Iris pigment epithelial cell (primary cell): Measurements from ENCODE around the gene SUCLG1.

ENCODE experiments used
- DNase-seq: peaks from one replicate; pipeline ENCODE4 v3.0.0-alpha.2; 2011; ENCODE audit warnings: low read depth

The SUCLG1 gene

DNA sequence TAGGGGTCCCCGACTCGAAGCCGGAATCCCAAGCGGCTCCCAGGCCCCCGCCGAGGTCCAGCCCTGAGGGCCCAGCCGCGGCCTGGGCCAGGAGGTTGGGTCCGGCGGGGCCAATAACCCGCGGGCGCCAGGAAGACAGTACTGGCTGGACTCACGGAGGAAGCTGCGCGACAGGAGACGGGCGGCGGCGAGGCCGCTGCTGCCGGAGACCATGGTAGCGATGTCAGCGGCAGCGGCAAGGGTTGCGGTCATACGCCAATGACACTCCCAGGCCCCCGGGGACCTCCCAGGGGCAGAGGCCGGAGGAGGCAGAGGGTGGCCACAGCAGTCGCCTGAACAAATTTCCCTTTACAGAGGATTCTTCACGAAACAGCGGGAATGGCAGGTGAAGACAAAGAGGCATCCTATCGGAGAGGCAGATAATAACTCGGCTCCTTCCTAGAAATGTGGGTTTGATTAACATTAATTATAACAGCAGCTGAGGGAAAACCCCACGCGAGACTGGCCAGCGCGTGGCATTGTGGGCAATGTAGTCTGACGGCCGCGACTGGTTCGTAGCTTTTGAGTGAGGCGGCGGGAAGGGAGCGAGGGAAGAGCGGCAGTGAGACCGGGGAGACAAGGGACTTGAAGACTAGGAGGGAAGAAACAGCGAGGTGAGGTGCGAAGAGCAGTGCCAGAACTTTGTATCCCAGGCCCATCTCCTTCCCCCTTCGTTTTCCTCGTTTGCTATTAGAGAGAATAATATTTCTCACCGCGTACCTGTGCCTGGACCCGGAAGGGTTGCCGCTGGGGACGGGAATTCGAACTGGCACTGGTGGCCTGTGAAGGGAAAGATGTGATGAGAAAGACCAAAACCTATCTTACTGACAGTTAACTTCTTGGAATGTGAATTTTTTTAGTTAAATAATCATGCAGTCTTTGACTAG, at the start of gene SUCLG1:
Gene SUCLG1 (minus strand): TSS at position 263 of the 926 bp plus-strand sequence. CDS start 11 bp downstream, at position 252.
- DNase-seq, result peak; percentile 79

DNA sequence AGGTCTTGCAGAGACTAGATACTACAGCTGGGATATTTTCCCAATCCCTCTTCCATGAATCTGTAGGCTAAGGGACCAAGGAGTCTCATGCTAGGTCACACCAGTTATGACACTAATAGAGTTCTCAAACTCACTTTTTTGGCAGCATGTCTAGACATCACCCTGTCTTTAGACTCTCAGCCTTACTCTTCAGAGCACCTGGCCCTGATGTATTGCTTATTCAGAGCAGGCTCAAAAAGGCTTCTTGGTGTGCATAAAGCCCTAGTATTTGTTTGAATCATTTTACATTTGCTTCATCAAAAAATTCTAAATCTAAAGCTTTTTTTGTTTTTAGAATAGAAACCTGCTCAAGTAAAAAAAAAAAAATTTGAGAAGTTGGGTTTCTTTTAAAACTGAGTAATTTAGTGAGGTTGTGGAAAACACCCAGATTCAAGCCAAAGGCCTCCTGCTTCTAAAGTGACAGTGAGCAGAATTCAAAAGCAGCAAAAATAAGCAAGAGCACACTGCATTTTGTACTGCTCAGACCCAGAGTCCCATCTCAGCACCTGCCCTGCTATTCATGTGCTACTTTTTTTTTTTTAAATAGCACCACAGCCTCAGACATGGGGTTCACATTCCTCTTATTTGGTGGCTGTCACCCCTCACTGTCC, 39.2 kb upstream of the SUCLG1 start:
- DNase-seq, result no peak

DNA sequence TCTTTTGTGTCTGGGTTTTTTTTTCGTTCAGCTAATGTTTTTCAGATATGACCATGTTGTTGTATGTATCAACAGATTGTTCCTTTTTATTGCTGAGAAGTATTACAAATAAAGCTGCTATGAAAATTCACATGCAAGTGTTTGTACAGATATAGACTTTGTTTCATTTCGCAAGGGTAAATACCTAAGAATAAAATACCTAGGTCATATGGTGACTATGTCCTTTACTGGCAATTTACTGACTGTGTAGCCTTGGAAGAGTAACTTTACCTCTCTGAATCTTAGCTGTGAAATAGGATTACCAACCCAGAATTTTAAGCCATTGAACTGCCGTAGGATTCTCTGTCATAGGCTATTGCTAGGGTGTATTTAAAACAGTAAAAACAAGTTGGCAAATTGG, 38.2 kb upstream of the SUCLG1 start:
- DNase-seq, result no peak

- DNase-seq, result no peak
These were observed 37.3 kb upstream of the SUCLG1 start for GRCh38 chr2:84496386-84496785.

DNA sequence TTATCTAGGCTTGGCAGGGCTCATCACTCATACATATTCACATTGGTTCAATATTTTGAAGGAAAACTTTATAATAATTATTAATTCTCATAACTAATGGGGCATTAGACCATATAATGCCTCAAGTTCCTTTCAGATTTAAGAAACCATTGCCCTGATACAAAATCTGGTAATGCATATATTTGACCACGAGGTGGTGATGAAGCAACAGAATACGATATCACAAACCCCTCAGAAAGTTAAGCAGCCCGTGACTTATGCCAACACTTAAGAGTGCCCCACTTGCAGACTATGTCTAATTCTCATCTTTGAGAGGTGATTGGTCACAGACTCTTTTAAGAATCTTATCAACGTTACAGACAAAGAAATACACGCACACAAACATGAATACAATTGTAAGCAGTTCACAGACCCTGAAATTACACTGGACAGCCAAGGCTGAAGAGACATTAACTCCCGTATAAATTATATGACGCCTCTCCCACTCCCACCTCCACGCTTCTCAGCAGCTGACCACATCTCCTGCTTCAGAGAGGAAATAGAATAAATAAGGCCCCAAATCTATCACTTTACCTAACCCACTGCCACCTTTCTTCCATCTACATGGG, 36.6 kb upstream of the SUCLG1 start:
- peak; percentile 70 for DNase-seq

DNA sequence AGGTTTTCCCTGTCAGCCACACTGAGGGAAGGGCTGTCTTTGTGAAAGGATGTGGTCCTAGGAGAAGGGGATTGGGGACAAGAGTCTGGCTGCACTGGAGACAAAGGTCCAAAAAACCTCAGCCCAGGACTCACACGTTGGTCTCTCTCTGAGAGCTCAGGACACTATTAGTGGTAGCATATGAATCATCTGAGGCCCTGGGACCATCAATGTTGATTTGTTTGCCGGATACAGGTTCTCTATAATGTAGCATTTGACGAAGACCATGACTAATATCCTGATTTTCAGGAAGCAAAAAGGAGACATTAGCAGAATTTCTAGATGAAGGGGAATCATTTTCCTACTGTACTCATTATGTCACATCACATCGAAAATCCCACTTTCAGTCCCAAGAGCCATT, 35.0 kb upstream of the SUCLG1 start:
- DNase-seq, result peak; percentile 54

GRCh38 chr2:84493514-84493913, 34.4 kb upstream of the SUCLG1 start:
- DNase-seq, result peak; percentile 83

DNA sequence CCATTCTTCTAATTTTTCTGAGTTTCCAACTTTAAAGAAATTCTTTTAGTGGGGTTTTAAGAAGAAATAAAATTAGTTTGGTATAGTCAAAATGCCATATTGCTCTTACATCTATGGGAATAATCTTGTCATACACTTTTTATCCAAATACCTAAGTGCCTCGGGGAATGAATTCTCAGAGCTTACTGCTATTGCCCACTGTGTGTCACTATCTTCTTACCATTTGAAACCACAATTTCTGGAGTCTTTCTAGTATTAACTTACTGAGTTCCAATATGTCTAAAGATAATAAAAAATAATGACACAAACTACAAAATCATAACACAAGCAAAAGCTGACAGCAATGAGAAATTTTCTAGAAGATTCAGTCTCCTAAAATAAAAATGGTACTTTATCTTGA, 33.5 kb upstream of the SUCLG1 start:
- DNase-seq, result no peak

- no peak for DNase-seq
These were observed 32.7 kb upstream of the SUCLG1 start for GRCh38 chr2:84491741-84492140.

DNA sequence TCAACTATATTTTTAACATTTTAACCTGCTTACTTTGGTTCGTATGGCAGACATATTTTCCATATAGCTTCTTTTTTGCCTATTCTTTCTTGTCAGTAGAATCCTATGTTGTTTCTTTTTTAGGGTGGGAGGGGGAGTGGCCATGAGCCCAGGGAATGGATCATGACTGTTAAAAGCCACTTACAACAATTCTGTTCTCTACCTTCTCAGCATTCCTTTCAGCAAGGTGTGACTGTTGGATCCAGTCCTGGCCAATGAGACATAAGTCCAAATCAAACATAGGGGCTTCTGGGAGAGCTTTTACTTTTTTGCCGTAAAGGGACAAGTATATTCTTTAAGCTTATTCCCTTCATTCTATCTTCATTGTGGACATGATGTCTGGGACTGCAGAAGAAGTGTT, 32.2 kb upstream of the SUCLG1 start:
- no peak for DNase-seq

DNA sequence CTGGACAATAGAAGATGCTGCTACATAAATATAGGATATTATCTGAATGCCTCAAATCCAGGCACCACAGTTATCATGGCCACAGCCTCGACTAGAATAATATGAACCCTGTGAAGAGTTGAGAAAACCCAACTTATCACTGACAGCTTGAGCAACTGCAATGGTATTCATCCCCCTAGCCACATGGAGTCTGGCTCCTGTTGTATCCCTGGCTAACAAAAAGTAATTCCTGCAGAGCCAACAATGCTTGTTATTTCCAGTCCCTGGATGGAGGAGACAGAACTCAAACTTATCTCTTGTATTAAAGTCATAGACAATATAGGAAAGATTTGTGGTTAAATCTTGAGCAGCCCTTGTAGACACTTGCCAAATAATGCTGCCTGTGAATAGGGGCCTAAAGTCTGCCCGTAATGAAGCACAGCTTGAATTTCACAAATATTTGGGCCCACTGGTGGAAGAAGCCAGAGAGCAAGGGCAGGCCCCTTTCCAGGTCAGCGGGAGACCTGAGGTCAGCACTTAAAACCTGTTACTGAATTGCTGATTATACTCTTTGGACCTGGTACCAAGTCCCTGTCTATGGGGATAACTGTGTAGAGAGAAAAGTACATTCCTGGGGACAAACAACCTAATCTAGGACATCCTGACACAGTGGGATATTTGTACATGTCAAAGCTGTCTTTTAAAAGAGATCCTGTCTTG, 28.4 kb upstream of the SUCLG1 start:
- peak; percentile 27 for DNase-seq

DNA sequence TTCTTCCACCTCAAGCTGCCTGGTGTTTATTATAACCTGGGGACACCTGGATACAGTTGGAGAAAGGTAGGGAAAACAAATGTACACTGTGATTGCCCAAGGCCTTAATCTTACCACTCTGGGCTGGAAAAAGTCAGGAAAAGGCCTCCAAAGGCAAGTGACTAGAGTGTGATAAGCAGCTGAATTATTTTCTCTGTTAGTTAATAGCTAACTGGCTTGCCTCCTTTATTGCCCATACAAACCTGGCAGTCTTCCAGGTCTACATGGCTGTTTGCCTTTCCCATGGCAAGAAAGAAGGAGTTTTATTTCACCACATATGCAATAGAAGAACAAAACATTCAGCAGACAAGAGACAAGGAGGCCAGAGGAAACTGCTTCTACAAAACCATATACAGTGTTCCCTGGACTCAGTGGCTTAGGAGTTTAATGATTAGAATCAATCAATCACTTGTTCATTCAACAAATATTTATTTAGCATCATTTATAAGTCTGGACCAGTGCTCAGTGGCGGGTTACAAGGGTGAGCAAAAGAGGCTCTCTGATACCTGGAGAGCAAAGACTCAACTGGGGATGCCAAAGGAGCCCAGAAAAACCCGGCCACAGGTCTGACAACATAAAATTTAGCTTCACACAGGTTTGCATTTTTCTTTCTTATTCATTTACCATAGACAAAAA, 27.5 kb upstream of the SUCLG1 start:
- peak; percentile 27 for DNase-seq

- no peak for DNase-seq
These were observed 24.2 kb upstream of the SUCLG1 start for GRCh38 chr2:84483320-84483719.

- no peak for DNase-seq
These were observed 23.5 kb upstream of the SUCLG1 start for GRCh38 chr2:84482603-84483002.

- peak; percentile 62 for DNase-seq
These were observed 22.6 kb upstream of the SUCLG1 start for GRCh38 chr2:84481702-84482101.

DNA sequence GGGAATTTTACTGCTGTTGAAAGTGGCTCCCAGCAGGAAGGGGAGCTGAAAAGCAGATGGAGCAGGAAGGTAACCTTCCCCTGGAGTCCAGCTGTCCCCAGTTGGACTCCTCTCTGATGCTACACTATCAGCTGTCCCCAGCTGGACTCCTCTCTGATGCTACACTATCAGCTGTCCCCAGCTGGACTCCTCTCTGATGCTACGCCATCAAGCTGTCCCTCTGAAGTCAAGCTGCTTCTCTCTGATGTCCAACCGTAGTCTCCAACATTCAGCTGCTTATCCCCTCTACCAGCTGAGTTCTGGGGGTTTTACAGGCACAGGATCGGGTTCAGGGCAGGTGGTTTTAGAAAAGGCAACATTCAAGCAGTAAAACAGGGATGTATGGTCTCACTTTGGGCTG, 19.8 kb upstream of the SUCLG1 start:
- no peak for DNase-seq

DNA sequence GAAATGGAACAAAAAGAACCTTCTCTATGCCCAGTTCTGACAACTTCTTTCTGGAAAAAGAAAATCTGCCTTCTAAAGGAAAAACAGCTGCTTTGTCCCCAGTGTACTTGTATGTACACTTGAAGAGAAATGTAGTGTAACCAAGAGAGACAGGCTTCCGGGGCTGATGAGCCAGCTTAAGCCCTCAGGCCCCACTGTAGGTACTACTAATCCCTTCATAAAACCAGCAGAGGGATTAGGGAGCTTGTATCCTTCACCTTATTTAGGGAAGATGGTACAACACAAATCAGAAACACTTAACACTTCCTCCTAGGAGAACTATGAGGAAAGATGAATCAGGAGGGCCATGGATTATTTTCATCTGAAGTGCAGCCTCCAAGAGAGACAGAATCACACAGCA, 18.8 kb upstream of the SUCLG1 start:
- DNase-seq, result no peak

GRCh38 chr2:84474176-84474575, 15.1 kb upstream of the SUCLG1 start:
- DNase-seq, result no peak

DNA sequence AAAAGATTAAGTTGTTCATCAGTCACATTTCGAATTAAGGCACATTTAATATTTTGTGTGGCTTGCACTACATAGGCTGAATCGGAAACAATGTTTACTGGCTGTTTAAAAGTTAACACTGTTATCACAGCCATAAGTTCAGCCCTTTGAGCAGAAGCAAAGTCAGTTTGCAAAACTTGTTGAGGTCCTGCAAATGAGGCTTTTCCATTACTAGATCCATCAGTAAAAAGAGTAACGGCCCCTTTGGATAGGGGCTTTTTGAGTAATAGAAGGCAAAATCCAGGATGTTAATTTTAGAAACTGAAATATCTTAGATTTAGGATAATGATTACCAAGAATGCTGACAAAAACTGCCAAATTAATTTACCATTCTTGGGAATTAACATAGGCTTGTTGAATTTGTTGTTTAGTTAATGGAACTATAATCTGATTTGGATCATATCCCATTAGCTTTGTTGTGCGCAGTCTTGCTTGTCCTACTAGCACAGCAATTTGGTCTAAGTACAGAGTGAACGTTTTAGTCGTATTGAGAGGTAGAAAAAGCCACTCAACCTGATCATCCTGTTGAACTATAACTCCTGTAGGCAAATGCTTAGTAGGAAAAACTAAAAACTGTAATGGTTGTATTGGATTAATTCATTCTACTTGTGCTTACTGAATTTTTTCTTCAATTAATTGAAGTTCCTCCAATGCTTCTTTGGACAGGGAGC, 13.9 kb upstream of the SUCLG1 start:
- no peak for DNase-seq

DNA sequence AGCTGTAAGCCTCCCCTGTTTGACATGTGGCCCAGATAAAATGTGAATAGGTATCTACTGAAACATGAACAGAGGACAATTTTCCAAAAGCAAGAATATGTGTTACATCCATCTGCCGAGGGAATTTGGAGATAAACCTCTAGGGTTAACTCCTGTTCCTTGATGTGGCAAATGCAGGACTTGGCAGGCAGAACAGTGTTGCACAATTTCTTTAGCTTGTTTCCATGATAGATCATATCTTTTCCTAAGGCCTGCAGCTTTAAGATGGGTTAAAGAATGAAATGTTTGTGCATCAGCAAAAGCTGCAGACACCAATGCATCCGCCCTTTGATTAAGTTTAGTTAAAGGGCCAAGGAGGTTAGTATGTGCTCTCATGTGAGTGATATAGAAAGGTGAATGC, 13.3 kb upstream of the SUCLG1 start:
- peak; percentile 77 for DNase-seq

GRCh38 chr2:84467389-84467788, 8.3 kb upstream of the SUCLG1 start:
- no peak for DNase-seq
